GM19023 (cell line): ENCODE results near the gene NDUFA9.
A peak's percentile ranks its signal among the peaks of the same experiment; 100 is the strongest.

ENCODE experiments used
- ATAC-seq: cut with Tn5 transposase; IDR thresholded peaks from one replicate; pipeline ENCODE4 v1.9.1; 2021; ENCODE audit warnings: mild to moderate bottlenecking, moderate library complexity; ENCODE audit not compliant: unreplicated experiment

The NDUFA9 gene

GRCh38 chr12:4648501-4649357 is at the start of gene NDUFA9, which contains the start of gene AKAP3:
Gene NDUFA9, plus strand, starts transcription at chr12:4649114. Its CDS starts 13 bp downstream, at chr12:4649127.
Gene AKAP3, minus strand, starts transcription at chr12:4649051. Its CDS starts 10,855 bp downstream, at chr12:4638196.
- peak; percentile 80 for ATAC-seq

GRCh38 chr12:4603421-4603820 is 45.5 kb upstream of the NDUFA9 start:
- ATAC-seq = no peak

- ATAC-seq = no peak
These were observed 45.0 kb upstream of the NDUFA9 start for GRCh38 chr12:4603946-4604345.

- ATAC-seq = peak; percentile 97
These were observed 44.2 kb upstream of the NDUFA9 start for GRCh38 chr12:4604684-4605193.

- ATAC-seq = no peak
These were observed 41.9 kb upstream of the NDUFA9 start for GRCh38 chr12:4607056-4607455.

- no peak for ATAC-seq
These were observed 39.8 kb upstream of the NDUFA9 start for GRCh38 chr12:4609071-4609470.

GRCh38 chr12:4610481-4610880 is 38.4 kb upstream of the NDUFA9 start:
- ATAC-seq = no peak

- ATAC-seq = no peak
These were observed 33.2 kb upstream of the NDUFA9 start for GRCh38 chr12:4615667-4616066.

- no peak for ATAC-seq
These were observed 27.4 kb upstream of the NDUFA9 start for GRCh38 chr12:4621511-4621910.

GRCh38 chr12:4626543-4626942 is 22.4 kb upstream of the NDUFA9 start:
- no peak for ATAC-seq

- ATAC-seq = no peak
These were observed 20.5 kb upstream of the NDUFA9 start for GRCh38 chr12:4628406-4628805.

- no peak for ATAC-seq
These were observed 18.7 kb upstream of the NDUFA9 start for GRCh38 chr12:4630262-4630661.

- no peak for ATAC-seq
These were observed 5.2 kb upstream of the NDUFA9 start for GRCh38 chr12:4643747-4644146.

GRCh38 chr12:4645023-4645422 is 3.9 kb upstream of the NDUFA9 start:
- ATAC-seq = no peak

- peak; percentile 27 for ATAC-seq
These were observed 812 bp upstream of the NDUFA9 start for GRCh38 chr12:4648104-4648500.

GRCh38 chr12:4649358-4649661 is 396 bp downstream of the NDUFA9 start:
- ATAC-seq = no peak

GRCh38 chr12:4653257-4653656 is 4.3 kb downstream of the NDUFA9 start:
- no peak for ATAC-seq

GRCh38 chr12:4653691-4654090 is 4.8 kb downstream of the NDUFA9 start:
- no peak for ATAC-seq

GRCh38 chr12:4663971-4664505 is 15.1 kb downstream of the NDUFA9 start:
- no peak for ATAC-seq

- no peak for ATAC-seq
These were observed 16.3 kb downstream of the NDUFA9 start for GRCh38 chr12:4665236-4665635.

GRCh38 chr12:4679711-4680110 is 30.8 kb downstream of the NDUFA9 start:
- ATAC-seq = no peak

- no peak for ATAC-seq
These were observed 32.8 kb downstream of the NDUFA9 start for GRCh38 chr12:4681732-4682131.
